GM18870 (cell line): ENCODE measurements around the gene ENO2.

Experiments used
- ATAC-seq: cut with Tn5 transposase; IDR thresholded peaks from one replicate; pipeline ENCODE4 v1.9.1; 2021; ENCODE audit warnings: moderate library complexity; ENCODE audit not compliant: unreplicated experiment

Gene ENO2

DNA sequence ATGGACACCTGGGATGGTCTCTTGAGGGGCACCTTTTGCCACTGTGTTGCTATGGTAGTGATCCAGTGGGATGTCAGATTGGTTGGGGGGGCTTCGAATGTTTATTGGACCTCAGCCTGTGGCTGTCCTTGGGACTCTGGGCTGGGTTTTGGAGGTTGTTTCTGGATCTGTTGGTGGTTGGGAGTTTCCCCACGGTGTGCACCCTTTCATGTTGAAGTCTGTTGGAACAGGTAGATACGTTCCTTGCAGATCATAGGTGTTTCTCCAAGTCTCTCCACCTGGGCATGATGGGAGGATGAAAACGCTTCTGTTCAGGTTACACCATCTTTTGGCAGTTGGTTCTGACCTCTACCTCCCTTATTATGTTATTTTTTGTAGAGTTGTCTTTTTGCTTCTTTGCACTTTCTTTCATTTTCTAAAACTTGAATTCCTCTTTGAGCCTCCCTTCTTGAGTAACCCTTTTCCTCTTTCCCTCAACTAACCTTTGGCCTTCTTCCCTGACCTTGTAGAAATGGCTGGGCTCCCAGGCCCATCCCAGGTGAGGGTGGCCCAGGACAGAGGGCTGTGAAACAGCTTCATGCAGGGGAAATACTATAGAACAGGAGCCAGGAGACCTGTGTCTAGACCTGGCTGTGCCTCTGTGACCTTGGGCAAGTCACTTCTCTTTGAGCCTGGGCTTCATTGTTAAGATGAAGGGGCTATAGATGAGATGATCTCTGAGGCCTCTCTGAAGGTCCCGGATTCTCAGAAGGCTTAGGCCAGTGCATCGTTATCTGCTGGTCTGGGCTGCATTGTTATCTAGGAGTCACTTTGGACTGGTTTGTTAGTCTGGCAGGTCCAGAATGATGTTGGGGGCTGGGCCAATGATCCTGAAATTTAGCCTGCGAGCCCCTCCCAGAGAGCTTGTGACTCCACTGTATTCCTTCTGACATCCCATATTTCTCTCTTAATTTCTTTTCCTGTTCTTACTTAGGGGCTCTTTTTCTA is 15.4 kb downstream of the ENO2 start:
- no peak for ATAC-seq

- no peak for ATAC-seq
Measured at GRCh38 chr12:6932766-6933165, 18.4 kb downstream of the ENO2 start.

- ATAC-seq, result no peak
Measured at GRCh38 chr12:6934110-6934509, 19.7 kb downstream of the ENO2 start.

DNA sequence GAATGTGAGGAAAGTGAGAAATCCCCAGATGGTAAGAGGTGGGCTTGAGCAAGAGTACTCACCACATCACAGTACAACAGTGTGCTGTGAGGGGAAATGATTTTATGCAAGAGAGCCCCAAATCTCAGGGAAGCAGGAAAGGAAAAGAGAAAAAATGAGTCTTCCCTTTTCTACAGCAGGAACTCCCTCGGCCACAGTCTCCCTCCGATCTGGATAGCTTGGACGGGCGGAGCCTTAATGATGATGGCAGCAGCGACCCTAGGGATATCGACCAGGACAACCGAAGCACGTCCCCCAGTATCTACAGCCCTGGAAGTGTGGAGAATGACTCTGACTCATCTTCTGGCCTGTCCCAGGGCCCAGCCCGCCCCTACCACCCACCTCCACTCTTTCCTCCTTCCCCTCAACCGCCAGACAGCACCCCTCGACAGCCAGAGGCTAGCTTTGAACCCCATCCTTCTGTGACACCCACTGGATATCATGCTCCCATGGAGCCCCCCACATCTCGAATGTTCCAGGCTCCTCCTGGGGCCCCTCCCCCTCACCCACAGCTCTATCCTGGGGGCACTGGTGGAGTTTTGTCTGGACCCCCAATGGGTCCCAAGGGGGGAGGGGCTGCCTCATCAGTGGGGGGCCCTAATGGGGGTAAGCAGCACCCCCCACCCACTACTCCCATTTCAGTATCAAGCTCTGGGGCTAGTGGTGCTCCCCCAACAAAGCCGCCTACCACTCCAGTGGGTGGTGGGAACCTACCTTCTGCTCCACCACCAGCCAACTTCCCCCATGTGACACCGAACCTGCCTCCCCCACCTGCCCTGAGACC is 21.2 kb downstream of the ENO2 start:
- no peak for ATAC-seq

- no peak for ATAC-seq
Measured at GRCh38 chr12:6936194-6936635, 21.8 kb downstream of the ENO2 start.

DNA sequence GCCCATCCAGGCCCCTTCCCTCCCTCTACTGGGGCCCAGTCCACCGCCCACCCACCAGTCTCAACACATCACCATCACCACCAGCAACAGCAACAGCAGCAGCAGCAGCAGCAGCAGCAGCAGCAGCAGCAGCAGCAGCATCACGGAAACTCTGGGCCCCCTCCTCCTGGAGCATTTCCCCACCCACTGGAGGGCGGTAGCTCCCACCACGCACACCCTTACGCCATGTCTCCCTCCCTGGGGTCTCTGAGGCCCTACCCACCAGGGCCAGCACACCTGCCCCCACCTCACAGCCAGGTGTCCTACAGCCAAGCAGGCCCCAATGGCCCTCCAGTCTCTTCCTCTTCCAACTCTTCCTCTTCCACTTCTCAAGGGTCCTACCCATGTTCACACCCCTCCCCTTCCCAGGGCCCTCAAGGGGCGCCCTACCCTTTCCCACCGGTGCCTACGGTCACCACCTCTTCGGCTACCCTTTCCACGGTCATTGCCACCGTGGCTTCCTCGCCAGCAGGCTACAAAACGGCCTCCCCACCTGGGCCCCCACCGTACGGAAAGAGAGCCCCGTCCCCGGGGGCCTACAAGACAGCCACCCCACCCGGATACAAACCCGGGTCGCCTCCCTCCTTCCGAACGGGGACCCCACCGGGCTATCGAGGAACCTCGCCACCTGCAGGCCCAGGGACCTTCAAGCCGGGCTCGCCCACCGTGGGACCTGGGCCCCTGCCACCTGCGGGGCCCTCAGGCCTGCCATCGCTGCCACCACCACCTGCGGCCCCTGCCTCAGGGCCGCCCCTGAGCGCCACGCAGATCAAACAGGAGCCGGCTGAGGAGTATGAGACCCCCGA is 22.5 kb downstream of the ENO2 start:
- ATAC-seq, result no peak

GRCh38 chr12:6937481-6938352 is 23.3 kb downstream of the ENO2 start:
- peak; percentile 71 for ATAC-seq

DNA sequence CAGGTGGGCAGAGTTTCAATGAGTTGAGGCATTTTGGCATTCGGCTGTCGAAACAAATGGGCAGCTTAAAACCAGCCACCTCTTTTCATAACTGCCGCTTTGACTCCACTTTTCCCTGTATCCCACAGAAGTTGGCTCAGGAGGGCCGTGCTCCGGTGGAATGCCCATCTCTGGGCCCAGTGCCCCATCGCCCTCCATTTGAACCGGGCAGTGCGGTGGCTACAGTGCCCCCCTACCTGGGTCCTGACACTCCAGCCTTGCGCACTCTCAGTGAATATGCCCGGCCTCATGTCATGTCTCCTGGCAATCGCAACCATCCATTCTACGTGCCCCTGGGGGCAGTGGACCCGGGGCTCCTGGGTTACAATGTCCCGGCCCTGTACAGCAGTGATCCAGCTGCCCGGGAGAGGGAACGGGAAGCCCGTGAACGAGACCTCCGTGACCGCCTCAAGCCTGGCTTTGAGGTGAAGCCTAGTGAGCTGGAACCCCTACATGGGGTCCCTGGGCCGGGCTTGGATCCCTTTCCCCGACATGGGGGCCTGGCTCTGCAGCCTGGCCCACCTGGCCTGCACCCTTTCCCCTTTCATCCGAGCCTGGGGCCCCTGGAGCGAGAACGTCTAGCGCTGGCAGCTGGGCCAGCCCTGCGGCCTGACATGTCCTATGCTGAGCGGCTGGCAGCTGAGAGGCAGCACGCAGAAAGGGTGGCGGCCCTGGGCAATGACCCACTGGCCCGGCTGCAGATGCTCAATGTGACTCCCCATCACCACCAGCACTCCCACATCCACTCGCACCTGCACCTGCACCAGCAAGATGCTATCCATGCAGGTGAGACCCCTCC is 24.2 kb downstream of the ENO2 start:
- no peak for ATAC-seq

DNA sequence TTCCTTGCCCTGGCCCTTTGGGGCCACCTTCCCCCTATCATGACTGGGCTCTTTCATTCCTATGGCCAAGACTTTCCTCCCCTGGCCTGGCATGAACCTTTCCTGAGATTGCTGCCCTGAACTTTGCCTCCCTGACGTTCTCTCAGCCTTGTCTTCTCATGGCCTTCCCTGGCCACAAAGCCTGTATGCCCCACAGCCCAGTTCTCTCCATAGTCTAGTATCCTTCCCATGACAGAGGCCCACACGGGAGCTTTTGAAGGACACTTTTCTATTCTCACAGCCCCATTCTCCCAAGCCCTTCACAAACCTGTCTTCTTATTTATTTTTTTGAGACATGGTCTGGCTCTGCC is 24.8 kb downstream of the ENO2 start:
- no peak for ATAC-seq

GRCh38 chr12:6941267-6941666 is 26.9 kb downstream of the ENO2 start:
- no peak for ATAC-seq

DNA sequence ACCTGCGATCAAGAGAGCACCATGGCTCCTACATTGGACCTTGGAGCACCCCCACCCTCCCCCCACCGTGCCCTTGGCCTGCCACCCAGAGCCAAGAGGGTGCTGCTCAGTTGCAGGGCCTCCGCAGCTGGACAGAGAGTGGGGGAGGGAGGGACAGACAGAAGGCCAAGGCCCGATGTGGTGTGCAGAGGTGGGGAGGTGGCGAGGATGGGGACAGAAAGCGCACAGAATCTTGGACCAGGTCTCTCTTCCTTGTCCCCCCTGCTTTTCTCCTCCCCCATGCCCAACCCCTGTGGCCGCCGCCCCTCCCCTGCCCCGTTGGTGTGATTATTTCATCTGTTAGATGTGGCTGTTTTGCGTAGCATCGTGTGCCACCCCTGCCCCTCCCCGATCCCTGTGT is 27.4 kb downstream of the ENO2 start:
- no peak for ATAC-seq

- no peak for ATAC-seq
Measured at GRCh38 chr12:6942331-6942665, 27.9 kb downstream of the ENO2 start.

DNA sequence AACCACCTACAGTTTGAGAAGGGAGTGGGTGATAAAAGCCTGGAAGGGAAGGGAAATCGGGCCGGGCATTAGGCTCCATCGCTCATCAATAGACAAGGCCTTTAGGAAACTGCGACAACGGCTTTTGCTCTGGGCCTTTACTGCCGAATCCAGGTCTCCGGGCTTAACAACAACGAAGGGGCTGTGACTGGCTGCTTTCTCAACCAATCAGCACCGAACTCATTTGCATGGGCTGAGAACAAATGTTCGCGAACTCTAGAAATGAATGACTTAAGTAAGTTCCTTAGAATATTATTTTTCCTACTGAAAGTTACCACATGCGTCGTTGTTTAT is 29.0 kb downstream of the ENO2 start:
- ATAC-seq, result peak; percentile 28

- peak; percentile 39 for ATAC-seq
Measured at GRCh38 chr12:6943722-6944380, 29.5 kb downstream of the ENO2 start, which contains the start of the genes C12orf57 and RNU7-1. TSS of gene C12orf57 (plus strand) at chr12:6944022. CDS start at chr12:6944122, 100 bp downstream. TSS of gene RNU7-1 (plus strand) at chr12:6943816.

GRCh38 chr12:6944381-6945186 is 30.2 kb downstream of the ENO2 start:
- peak; percentile 25 for ATAC-seq

- ATAC-seq, result no peak
Measured at GRCh38 chr12:6945613-6946012, 31.2 kb downstream of the ENO2 start.

DNA sequence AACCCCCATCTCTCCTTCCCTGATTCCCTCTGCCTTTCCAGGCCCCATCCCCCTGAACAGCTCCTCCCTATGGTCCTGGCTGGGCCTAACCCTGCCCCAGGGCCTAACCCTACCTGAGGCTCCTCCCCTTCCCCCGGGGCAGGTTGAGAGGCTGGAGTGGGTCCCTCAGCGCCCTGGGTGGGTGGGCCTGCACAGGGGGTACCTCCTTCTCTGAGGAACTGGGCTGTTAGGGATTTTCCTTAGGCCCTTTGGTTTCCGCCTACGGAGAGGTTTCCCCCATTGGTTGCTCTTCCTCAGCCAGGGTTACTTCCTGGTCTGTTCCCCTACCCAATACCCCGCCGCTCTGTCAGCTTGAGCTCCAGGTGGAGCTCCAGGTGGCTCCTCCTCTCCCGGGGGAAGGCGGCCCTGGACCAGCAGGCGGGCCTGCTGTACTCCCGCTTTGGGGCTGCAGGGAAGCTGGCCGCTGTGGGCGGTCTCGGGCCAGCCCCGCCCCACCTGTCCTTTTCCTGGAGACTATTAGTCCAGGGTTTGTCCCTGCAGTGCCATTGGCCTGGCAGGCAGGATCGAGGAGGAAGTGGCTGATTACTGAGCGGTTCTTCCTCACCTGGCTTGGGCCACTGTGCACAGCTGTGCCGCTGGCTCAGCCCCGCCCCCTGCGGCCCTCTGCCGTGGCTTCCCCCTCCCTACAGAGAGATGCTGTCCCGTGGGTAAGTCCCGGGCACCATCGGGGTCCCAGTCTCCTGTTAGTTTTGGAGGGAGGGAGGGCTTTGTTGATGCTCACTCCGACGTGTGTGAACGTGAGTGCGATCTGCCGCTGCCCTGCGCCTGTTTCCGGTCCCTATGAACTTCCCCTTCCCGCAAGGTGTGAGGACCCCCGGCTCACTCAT is 31.9 kb downstream of the ENO2 start:
- peak; percentile 18 for ATAC-seq
